Right lobe of liver (tissue), 6 donors: ENCODE measurements around the gene TCF12. TPM values are rescaled to one million over a fixed set of nuclear protein-coding genes. Genes with fewer than 3 reads are reported as not detected.
"Not testable (repeated sequence)": the region's sequence is repeated elsewhere in the genome, so short reads cannot be mapped to it uniquely, and the experiment has no call there.

Experiments
- ATAC-seq, 4 donors: fragments of 200-7000 bp; cut with Tn5 transposase; one replicate each; pipeline ENCODE4 v1.9.1; 2020; ENCODE audit warnings: mild to moderate bottlenecking in 4 of 4, moderate library complexity in 4 of 4
- DNase-seq, 3 donors: peaks; one replicate each; pipeline ENCODE4 v3.0.0-alpha.2; 2020
- H3K27ac ChIP-seq, 3 donors: fragments of 200-600 bp; one replicate each; pipeline ENCODE4 v1.8.0; 2022
- H3K27me3 ChIP-seq, 2 donors: fragments of 200-600 bp; one replicate each; pipeline ENCODE4 v1.8.0; 2022
- H3K36me3 ChIP-seq, 4 donors: fragments of 200-600 bp; sonication (generic) in 1 of 4; one replicate each; pipeline versions ENCODE4 v1.5.1 to v1.8.0; 2017 to 2022; ENCODE audit warnings: control low read depth in 1 of 4
- H3K4me1 ChIP-seq, 4 donors: fragments of 200-600 bp; sonication (generic) in 1 of 4; one replicate each; pipeline versions ENCODE4 v1.5.1 to v1.8.0; 2017 to 2022; ENCODE audit warnings: control low read depth in 1 of 4
- H3K4me3 ChIP-seq, 3 donors: fragments of 200-600 bp; one replicate each; pipeline ENCODE4 v1.8.0; 2022
- H3K9me3 ChIP-seq, 4 donors: fragments of 200-600 bp; sonication (generic) in 1 of 4; one replicate each; pipeline versions ENCODE4 v1.5.1 to v1.8.0; 2017 to 2022; ENCODE audit warnings: control low read depth in 1 of 4
- POLR2A ChIP-seq: fragments of 450-650 bp; IDR thresholded peaks from one replicate; pipeline ENCODE4 v1.6.1; 2017; ENCODE audit warnings: antibody characterized with exemption, mild to moderate bottlenecking
- WGBS: methylation state at CpG from one replicate; pipeline ENCODE4 v1.1.6; 2018; ENCODE audit warnings: low coverage, low lambda C conversion rate; ENCODE audit not compliant: insufficient coverage; ENCODE audit errors: missing lambda C conversion rate; 5-methylcytosine and 5-hydroxymethylcytosine counted together
- intact Hi-C, 2 donors: fragments of 100-400 bp; cut with DNase I; formaldehyde crosslinking; loops; one replicate each; pipeline versions ENCODE4 v1.11.2 to v1.14.1; 2022
- total RNA-seq, 6 experiments: library from RNA; depleted of rRNA in 2 of 6; stranded (reverse); fragments of >200 nt in 2 of 6; fragmentation: NEBNext Ultra II Directional in 3 of 6; extraction: Animal tissue kit (Norgen Biotek cat#: 25700) in 3 of 6; gene quantifications; one replicate each; pipeline versions ENCODE4 v1.1.0 to v1.2.4, GENCODE V29; 2016 to 2023
- TF ChIP-seq, protein P1 (sequence below), 4 donors: fragments of 200-600 bp in 3 of 4; fragments of 450-650 bp in 1 of 4; IDR thresholded peaks; one replicate each; pipeline versions ENCODE4 v1.5.1 to v1.8.0; 2016 to 2022; ENCODE audit warnings: antibody characterized with exemption in 4 of 4, mild to moderate bottlenecking in 2 of 4
- donor health status: DM: no; HTN: yes; CAD: no.
- donor health status: DM: no; HTN: no; CAD: no.
- donor health status: DM: no; HTN: no; CAD: no.
- donor health status: DM: no; HTN: yes; CAD: no.
- donor health status: DM: no; HTN: yes; CAD: no.

TCF12 gene
- total RNA-seq, 6 experiments from 2014 or later = 28.9 to 41.9 (median 35.3) TPM

DNA sequence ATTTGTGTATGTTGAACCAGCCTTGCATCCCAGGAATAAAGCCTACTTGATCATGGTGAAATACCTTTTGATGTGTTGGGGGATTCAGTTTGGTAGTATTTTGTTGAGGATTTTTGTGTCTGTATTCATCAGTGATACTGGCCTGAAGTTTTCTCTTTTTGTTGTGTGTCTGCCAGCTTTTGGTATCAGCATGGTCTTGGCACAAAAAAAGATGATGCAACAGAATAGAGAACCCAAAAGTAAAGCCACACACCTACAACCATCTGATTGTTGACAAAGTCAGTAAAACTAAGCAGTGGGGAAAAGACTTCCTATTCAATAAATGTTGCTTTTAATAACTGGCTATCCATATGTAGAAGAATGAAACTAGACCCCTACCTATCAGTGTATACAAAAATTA, 77.6 kb downstream of the TCF12 start:
- Histone ChIP-seq H3K9me3 (no peaks in the 10 kb centered on the region), H3K27me3 (no peaks in the 10 kb centered on the region), H3K27ac (peak overlapping the region in 2 of 3 donors; percentile 19 to 49), H3K36me3 (no peaks in the 10 kb centered on the region), H3K4me3 (no peak overlapping the region), H3K4me1 (peaks cover 0 to 9% (median 1%) of the 10 kb centered on the region in 4 donors)
- intact Hi-C loops = no loop called here
- no peak for TF ChIP-seq POLR2A
- TF ChIP-seq, protein P1, sequence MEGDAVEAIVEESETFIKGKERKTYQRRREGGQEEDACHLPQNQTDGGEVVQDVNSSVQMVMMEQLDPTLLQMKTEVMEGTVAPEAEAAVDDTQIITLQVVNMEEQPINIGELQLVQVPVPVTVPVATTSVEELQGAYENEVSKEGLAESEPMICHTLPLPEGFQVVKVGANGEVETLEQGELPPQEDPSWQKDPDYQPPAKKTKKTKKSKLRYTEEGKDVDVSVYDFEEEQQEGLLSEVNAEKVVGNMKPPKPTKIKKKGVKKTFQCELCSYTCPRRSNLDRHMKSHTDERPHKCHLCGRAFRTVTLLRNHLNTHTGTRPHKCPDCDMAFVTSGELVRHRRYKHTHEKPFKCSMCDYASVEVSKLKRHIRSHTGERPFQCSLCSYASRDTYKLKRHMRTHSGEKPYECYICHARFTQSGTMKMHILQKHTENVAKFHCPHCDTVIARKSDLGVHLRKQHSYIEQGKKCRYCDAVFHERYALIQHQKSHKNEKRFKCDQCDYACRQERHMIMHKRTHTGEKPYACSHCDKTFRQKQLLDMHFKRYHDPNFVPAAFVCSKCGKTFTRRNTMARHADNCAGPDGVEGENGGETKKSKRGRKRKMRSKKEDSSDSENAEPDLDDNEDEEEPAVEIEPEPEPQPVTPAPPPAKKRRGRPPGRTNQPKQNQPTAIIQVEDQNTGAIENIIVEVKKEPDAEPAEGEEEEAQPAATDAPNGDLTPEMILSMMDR (IDR thresholded peaks at IDR 0.05) = no peak
- DNase-seq (no peak), ATAC-seq (peak; percentile 83 to 90 (median 88))

DNA sequence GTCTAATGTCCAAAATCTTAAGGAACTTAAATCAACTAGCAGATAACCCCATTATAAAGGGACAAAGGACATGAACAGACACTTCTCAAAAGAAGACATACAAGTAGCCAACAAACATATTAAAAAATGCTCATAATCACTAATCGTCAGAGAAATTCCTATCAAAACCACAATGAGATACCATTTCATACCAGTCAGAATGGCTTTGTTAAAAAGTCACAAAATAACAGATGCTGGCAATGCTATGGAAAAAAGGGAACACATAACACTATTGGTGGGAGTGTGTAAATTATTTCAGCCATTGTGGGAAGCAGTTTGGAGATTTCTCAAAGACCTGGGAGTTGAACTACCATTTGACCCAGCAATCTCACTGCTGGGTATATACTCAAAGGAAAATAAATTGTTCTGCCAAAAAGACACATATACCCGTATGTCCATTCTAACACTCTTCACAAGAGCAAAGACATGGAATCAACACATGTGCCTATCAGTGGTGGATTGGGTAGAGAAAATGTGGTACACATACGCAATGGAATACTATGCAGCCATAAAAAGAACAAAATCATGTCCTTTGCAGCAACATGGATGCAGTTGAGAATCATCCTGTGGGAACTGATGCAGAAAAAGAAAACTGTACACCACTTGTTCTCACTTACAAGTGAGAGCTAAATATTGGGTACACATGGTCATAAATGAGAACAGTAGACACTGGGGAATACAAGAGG, 78.5 kb downstream of the TCF12 start:
- intact Hi-C loops = no loop called here
- DNase-seq (no peak), ATAC-seq (no peak)
- H3K4me1 ChIP-seq = peaks cover 0 to 9% (median 1%) of the 10 kb centered on the region in 4 donors
- H3K4me3 ChIP-seq = no peak overlapping the region
- no peaks in the 10 kb centered on the region for H3K36me3 ChIP-seq
- WGBS = 87% methylated on average over 3 of the region's 3 CpGs
- H3K27ac ChIP-seq = peak overlapping the region in 2 of 3 donors; percentile 19 to 46
- H3K27me3 ChIP-seq = no peaks in the 10 kb centered on the region
- TF ChIP-seq POLR2A = no peak
- TF ChIP-seq, protein P1 (IDR thresholded peaks at IDR 0.05) = no peak
- no peaks in the 10 kb centered on the region for H3K9me3 ChIP-seq

DNA sequence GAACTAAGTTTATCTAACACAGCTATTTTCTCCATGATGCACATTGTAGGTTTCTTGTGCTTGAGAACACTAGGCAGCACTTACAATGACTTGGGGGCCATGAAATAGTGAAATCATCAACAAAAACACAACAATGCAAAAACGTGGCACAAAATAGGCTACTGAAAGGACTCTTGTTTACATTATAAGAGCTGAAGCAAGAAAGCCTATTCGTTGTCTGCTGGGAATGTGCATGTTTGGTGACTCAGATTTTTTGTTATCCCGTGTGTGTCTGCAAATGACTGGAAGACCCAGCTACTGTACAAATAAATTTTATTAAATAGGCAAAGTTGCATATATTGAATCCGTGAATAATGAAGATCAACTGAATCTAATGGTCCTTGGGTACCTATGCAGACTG, 85.0 kb downstream of the TCF12 start:
- DNase-seq = no peak
- H3K9me3 ChIP-seq = no peaks in the 10 kb centered on the region
- H3K27me3 ChIP-seq = no peaks in the 10 kb centered on the region
- no peak for ATAC-seq
- H3K4me1 ChIP-seq = no peaks in the 10 kb centered on the region
- H3K4me3 ChIP-seq = no peak overlapping the region
- no peak overlapping the region for H3K27ac ChIP-seq
- TF ChIP-seq POLR2A = no peak
- TF ChIP-seq, protein P1 (IDR thresholded peaks at IDR 0.05) = no peak
- intact Hi-C loops = no loop called here
- 73% methylated on average over 4 of the region's 4 CpGs for WGBS
- no peaks in the 10 kb centered on the region for H3K36me3 ChIP-seq

DNA sequence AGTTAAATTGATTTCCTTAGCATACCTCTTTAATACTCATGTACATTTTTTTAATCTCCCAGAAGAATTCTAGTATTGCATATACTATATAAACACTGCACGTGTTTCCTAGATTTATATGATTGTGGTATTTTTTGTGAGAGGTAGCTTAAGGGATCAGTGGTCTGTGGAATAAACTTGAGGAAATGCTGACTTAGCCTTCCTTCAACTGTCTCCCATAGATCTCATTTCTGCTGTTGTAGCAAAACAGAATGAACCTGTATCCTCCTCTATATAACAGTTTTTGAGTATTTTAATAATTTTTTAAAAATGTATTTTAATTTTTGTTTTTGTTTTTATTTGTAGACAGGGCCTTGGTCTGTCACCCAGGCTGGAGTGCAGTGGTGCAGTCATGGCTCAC, 86.8 kb downstream of the TCF12 start:
- H3K27me3 ChIP-seq = no peaks in the 10 kb centered on the region
- no peaks in the 10 kb centered on the region for H3K36me3 ChIP-seq
- no peak for TF ChIP-seq POLR2A
- TF ChIP-seq, protein P1 (IDR thresholded peaks at IDR 0.05) = no peak
- intact Hi-C loops = no loop called here
- ATAC-seq (no peak), DNase-seq (no peak)
- no peak overlapping the region for H3K4me3 ChIP-seq
- H3K9me3 ChIP-seq = no peaks in the 10 kb centered on the region
- WGBS = 64% methylated on average over 1 of the region's 1 CpG
- H3K27ac ChIP-seq = no peak overlapping the region
- no peaks in the 10 kb centered on the region for H3K4me1 ChIP-seq

DNA sequence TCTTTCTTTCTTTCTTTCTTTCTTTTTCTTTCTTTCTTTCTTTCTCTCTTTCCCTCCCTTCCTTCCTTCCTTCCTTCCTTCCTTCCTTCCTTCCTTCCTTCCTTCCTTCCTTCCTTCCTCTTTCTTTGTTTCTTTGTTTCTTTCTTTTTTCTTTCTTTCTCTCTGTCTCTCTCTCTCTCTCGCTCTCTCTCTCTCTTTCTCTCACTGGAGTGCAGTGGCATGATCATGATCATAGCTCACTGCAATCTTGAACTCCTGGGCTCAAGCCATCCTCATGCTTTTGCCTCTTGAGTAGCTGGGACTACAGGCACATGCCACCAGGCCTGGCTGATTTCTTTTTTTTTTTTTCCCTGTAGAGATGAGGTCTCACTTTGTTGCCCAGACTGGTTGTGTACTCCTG, 89.4 kb downstream of the TCF12 start:
- 57% methylated on average over 1 of the region's 1 CpG for WGBS
- DNase-seq = not testable (repeated sequence)

More for the DNA sequence above, 89.4 kb downstream of the TCF12 start:
- intact Hi-C loops, H3K27me3 ChIP-seq, H3K9me3 ChIP-seq, ATAC-seq, H3K27ac ChIP-seq, H3K4me1 ChIP-seq, H3K4me3 ChIP-seq, H3K36me3 ChIP-seq: not testable (repeated sequence)
